Activated T-cell treated with anti-CD3 and anti-CD28 coated beads for 4 hours (primary cell): Measurements from ENCODE around the gene PRRX1.

Experiments
- DNase-seq: peaks from one replicate; pipeline ENCODE4 v3.0.0-alpha.2; 2020

Gene PRRX1

GRCh38 chr1:170723518-170723917 lies 59.6 kb downstream of the PRRX1 start:
- DNase-seq: no peak

- no peak for DNase-seq
These were observed 61.4 kb downstream of the PRRX1 start for GRCh38 chr1:170725326-170725725.

DNA sequence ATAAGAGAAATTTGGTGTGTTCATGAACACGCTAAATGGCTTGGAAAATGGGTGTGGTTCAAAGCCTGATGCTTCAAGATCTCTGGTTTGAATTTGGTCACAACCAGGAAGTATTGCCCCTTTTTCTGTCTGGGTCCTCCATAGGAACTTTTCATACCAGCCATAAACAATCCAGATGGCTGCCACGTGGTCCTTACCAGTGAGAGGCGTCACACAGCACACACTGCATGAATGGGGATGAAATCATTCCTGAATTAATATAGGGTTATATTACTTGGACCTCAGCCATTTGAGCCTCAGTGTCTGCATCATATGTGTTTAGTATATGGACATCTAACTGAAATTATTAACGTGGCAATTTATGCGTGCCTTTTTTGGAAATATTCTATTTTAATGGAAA lies 64.0 kb downstream of the PRRX1 start:
- no peak for DNase-seq

GRCh38 chr1:170729225-170730002 lies 65.5 kb downstream of the PRRX1 start:
- no peak for DNase-seq

DNA sequence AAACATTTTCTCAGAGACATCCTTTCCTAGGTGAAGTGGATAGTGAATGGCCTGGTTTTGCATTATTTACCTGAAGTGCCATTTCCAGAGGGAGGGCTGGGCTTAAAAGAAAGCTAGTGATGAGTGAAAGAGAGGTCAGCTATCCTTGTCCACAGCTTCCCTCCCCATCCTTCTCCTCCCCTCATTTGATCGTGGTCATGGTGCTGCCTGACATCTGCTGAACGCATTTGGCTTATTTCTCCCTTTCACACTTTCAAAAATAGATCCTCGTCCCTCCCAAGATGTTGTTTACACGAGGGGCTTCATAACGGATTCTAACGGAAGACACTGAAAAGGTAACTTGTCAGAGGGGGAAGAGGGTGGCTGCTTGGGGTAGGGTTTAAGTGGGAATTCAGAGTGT lies 66.1 kb downstream of the PRRX1 start:
- no peak for DNase-seq

- DNase-seq: no peak
These were observed 66.5 kb downstream of the PRRX1 start for GRCh38 chr1:170730438-170730837.

DNA sequence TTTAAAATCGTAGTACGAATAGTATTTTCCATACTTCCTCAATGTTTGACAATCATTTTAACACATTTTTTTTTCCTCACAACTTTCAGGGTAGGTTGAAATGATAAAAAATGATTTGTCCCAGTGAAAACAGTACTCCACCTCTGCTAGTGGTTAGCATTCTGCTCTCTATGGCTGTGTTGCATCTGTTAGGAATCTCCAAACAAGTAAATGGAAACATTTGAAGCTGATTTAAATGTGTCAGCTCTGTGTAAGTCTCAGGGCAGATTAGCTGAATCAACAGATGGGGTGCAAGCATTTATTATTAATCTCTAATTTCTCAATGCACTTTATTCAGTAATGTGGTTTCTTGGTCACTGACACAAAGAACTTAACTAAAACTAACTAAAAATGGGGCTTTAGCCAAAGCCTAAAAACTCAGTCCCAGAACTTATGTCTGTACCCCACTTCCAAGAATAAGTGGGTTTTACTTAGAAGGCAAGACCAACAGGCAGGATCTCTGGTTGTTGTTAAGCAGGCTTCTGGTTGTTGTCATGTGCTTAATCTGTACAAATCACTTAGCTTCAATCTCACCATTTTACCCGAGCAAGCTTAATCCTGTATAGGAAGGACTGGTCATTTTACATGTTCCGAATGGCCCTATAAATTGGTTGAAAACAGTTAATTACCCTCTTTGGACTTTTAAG lies 67.8 kb downstream of the PRRX1 start:
- no peak for DNase-seq

DNA sequence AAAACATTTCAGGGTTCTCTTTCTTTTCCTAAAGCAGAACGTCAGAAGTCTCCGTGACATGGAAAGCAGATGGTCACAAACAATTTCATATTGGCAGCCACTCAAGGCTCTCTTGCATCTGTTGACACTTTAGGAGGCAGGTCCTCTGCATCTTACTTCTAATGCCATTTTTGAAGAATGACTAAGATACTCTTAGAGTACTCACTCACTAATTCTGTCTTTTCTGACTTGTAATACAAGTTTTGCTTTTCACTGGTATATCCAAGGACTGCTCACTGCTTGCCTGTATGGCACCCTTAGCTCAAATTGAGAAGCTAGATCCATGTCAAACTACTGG lies 68.3 kb downstream of the PRRX1 start:
- no peak for DNase-seq

GRCh38 chr1:170734412-170735175 lies 70.7 kb downstream of the PRRX1 start:
- no peak for DNase-seq

DNA sequence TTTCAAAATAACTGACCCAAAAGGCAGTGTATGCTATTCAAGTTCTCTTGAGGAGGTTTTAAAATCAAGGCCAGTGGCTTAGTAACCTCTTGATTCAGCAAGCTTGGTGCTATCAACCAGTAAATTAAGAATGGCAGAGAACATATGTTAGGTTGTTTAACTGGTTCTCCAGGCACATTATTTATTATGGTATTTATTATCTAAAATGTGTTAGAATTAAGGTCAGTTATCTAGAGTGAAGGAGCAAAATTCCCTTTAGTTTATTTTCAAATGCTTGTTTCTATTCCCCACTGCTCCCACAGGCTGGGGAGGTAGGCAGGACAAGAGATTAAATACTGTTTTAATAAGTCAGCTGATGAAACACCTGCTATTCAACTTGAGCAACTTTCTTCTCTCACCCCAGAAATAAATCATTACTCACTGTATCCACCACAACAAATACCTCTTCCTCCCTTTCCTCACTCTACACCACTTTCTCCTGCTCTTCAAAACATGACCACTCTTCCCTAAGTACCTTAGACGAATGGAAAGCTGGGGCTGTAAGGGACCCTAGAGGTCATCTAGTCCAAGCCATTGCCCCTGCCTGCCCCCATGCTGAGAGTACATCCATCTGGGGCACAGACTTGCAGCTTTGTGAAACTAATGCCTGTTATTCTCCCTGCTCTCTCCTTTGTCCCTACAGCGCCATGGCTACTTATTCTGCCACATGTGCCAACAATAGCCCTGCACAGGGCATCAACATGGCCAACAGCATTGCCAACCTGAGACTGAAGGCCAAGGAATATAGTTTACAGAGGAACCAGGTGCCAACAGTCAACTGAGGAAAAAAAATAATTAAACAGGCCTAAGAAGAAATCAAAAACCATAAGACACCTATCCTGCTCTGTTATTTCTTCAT lies 71.7 kb downstream of the PRRX1 start:
- no peak for DNase-seq

GRCh38 chr1:170739803-170740202 lies 75.9 kb downstream of the PRRX1 start:
- no peak for DNase-seq

DNA sequence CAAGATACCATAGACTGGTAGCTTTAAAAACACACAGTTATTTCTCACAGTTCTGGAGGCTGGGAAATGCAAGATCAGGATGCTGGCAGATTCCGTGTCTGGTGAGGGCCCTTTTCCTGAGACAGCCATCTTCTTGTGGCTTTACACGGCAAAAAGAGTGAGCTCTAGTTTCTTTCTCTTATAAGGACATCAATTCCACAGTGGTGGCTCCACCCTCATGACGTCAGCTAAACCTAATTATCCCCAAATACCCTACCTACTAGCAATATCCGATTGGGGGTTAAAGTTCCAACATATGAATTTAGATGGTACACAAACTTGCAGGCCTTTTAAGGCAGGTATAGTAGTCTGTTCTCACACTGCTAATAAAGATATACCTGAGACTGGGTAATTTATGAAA lies 77.7 kb downstream of the PRRX1 start:
- DNase-seq: no peak

GRCh38 chr1:170742600-170742999 lies 78.7 kb downstream of the PRRX1 start:
- no peak for DNase-seq

DNA sequence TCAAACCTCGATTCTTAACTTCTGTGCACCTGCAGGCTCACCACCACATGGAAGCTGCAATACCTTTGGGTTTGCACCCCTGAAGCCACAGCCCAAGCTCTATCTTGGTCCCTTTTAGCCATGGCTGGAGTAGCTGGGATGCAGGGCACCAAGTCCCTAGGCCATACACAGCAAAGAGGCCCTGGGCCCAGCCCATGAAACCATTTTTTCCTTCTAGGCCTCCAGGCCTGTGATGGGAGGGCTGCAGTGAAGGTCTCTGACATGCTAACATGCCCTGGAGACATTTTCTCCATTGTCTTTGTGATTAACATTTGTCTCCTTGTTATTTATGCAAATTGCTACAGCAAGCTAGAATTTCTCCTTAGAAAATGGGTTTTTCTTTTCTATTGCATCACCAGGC lies 79.2 kb downstream of the PRRX1 start:
- no peak for DNase-seq

DNA sequence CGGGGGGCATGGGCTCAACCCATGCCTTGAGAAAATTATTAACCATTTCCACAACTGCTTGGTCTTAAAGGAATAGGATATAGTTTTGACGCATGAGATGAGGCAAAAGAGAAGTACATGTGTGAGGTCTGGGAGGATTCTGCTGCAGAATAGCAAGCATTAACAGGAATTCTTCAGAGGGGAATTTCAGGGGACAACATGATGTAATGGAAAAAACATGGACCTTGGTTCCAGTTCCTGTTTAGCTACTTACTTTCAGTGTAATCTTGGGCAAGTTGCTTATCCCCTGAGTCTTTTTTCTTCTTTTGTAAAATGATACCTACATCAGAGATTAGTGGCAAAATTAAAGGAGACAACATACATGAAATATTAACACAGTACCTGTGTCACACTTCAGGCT lies 85.6 kb downstream of the PRRX1 start:
- no peak for DNase-seq

DNA sequence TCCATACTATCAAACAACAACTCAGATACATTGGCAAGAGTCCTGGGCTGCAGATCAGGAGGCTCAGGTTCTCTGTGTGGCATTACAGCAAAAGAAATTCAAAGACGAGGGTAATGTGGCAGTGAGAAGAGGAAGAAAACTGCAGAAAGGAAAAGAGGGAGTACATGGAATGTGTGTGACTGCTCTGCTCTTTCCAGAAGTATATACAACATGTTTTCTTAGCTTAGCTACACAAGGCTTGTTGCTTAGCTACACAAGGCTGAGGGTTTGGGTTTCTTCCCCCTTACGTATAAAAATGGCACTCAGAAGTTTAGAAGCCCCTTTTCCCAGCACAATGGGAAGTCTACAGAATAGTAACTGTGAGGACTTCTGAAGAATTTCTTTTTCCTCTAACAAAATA lies 86.0 kb downstream of the PRRX1 start:
- DNase-seq: no peak

DNA sequence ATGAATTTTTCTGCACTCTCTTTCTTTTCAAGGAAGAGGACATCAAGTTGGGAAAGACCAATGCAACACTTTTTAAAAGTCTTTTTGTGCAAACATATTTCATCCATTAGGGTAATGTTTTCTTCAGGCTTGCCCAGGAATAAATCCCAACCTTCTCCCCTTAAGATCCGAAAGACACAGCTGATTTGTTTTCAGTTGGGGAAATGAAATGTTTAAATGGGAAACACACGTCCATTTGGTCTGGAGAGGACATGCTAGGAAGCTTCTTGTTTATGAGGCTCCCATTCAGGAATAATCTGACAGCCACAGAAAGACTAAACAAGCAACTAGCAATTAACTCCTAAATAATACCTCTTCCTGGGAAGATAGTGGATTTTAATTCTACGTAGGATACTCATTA lies 91.9 kb downstream of the PRRX1 start:
- no peak for DNase-seq

DNA sequence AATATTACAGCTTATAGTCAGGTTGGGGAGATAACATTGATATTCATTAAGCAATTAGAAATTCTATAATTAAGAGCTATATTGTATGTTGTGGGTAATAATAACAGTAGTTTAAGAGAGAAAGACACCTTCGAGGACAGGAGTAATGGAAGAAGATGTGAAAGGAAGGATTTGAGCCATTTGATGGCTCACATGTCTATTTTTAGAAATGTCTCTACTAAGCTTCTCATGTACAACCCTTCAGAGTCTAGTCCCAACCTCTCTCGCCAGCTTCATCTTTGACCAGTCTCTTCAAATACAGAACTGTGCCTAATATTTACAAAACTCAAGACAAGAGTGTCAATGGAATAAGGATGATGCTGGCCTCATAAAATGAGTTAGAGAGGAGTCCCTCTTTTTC lies 95.1 kb downstream of the PRRX1 start:
- DNase-seq: no peak

- no peak for DNase-seq
These were observed 101.3 kb downstream of the PRRX1 start for GRCh38 chr1:170765279-170765678.

- no peak for DNase-seq
These were observed 101.9 kb downstream of the PRRX1 start for GRCh38 chr1:170765712-170766330.

DNA sequence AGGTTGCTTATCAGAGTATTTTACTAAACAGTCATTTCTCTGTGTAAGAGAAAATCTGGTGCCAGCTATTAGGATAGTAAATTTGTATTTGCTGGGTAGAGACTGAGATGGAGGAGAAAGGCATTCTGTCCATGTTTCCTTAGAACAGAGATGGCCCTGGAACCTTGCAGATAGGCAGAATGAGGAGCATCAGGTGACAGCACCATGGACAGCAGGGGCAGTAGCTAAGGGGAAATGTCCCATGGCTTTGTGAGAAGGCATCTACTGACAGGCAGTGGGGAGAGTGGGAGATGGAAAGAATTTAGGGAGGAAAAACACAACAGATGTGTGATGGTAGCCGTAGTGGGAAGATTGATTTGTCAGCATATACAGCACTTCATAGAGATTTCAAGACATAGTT lies 105.0 kb downstream of the PRRX1 start:
- no peak for DNase-seq

DNA sequence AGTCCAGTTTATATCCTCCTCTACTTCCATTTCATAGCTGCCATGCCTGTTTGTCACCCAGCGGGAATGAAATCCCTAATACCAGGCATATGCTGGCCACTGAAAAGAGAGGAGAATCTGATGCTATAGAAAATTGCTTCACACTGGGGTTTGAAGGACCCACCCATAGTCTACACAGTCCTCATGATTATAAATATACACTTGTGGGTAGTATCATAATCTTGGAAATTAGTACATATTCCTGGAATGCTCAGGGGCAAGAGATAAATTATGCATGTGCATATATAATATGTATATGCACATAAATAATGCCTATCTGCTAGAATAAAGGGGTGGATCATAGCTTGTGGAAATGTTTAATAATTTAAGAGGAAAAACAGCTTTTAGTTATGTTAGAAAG lies 105.8 kb downstream of the PRRX1 start:
- DNase-seq: no peak

DNA sequence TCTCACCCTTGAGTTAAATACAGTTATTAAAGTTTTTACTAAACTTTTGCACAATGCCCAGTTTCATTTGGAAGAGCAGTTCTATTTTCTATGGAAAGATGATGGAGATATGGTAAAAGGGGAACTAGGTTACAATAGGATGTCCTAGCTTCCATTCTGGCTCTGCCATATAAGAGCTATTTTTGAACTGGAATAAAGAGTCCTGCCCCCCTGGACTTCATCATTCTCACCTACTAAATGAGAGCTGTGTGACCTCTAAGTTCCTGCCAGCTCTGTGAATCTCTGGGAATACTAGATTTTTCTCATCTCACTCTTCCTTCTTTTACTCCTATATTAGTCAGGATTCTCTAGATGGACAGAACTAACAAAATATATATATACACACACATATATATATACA lies 106.3 kb downstream of the PRRX1 start:
- DNase-seq: no peak
